ENCODE measurements around the gene RPEL1.

The RPEL1 gene

DNA sequence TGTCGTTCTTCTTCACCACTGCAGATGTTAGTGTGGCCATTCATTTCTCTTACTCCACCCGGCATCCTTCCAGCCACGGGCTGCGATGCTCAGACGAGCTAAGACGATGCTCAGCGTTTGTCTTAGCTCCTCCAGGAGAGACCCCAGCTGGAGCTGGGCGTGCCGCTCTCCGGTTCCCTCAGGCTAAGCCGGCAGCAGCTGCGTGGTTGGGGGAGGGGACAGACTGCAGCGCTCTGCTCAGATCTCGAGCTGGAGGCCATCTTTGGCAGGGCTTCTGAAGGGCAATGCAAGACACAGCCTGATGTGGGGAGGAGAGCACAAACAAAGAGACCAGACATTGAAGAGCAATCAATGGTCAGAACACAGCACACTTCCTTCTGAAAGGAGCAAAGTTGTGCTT, 36.1 kb downstream of the RPEL1 start:
- DNase-seq, result no peak

DNA sequence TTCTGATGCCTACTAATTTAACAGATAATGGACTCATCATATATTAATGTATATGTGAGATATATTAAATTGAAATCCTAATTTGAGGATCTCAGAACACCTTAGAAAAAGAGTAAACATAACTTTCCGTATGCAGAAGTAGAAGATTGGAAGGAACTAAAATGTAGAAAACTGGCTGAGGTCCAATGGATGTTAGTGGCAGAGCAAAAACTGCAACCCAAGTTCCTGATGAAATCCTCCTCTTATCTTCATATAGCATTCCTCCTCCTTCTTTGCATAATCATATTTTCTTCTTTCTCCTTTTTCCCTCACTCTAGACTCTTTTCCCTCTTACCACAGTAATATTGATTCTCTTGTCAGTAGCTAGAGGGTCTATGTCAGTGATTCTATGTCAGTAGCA, 37.3 kb downstream of the RPEL1 start:
- DNase-seq, result no peak

DNA sequence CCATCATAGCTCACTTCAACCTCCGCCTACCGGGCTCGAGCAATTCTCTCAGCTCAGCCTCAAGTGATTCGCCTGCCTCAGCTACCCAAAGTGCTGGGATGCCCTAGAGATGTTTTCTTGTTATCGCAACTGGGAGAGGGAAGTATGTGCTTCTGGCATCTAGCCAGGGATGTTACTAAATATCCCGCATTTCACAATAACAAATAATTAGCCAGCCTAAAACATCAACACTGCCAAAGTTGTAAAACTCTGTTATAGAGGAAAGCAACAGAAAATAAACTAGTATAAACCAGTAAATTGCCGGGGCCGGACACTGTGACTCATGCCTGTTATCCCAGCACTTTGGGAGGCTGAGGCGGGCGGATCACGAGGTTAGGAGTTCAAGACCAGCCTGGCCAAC, 38.5 kb downstream of the RPEL1 start:
- DNase-seq, result no peak

DNA sequence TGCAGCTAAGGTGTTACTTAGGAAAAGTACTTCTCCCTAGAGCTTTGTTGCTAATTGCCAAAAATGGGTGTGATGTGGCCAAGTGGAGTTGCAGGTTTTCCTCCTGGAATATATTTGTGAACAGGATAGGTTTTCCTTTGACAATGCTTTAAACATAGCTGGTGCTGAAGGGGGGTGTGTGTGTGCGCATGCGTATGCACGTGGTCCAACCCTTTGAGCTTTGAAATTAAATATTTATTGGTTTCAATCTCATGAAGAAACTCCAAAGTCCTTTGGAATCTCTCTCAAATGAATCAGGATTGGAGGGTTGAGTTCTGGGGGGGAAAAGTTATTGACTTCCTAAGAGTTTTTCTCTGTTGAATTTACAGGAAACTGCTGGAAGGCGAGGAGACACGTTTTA, 42.3 kb downstream of the RPEL1 start:
- DNase-seq, result no peak

DNA sequence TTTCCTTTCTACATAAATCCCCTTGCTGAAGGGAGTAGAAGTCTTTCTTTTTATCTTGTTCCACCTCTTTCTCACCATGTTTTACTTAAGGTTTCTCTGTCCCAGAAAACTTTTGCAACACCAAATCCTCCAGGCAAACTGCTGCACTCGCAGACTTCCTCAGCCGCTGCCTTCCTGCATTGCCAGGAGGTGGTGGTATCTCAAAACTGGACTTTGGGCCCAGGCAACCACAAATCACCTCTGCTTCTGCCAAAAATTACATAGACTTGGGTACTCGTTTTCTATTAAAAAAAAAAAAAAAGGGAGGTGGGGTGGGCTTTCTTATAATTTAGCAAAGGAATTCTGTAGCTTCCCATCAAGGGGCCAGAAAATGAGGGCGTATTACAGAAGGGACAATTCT, 45.9 kb downstream of the RPEL1 start:
- DNase-seq, result no peak

DNA sequence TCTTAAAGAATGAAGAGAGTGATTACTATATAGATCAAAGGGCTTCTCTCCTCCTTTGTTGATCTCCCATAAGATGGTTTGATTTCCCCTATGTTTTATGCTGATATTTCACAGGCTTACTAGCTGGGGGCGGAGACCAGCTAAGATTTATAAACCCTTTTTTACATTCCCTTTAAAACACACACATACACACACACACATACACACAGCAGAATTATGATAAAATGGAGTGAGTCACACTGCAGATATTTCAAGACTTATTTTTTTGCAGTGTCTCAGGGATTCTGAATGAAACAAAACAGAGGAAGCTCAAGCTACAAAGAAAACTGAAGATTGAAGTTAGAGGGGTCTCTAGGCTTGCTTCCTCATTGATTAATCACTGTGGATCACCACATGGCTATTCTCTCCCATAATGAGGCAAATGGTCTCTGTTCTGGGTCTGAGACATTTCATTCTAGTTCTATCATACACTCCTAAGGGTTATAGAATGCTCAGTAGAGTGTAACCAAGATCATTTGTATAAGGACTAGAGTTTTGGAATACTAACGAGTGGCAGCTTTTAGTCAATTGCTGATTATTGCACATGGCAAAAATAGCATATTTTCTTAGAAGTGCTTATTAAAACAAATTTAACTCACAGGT, 49.8 kb downstream of the RPEL1 start:
- no peak for DNase-seq

All from activated T-cell treated with anti-CD3 and anti-CD28 coated beads for 4 hours (primary cell).